Stomach (tissue), 9 donors: Measurements from ENCODE around the gene ADGRD2. TPM values are rescaled to one million over a fixed set of nuclear protein-coding genes. Genes with fewer than 3 reads are reported as not detected.

Experiments used
- DNase-seq, 2 donors: peaks; one replicate each; pipeline versions ENCODE4 v3.0.0 to v3.0.0-alpha.2; 2013 to 2019
- H3K27ac ChIP-seq, 5 donors: fragments of 200-600 bp in 4 of 5; sonication (generic) in 4 of 5; one replicate each; pipeline ENCODE4 v1.5.1; 2013 to 2019; ENCODE audit warnings: mild to moderate bottlenecking in 1 of 5, moderate library complexity in 1 of 5
- H3K27me3 ChIP-seq, 3 donors: fragments of 200-600 bp; sonication (generic); one replicate each; pipeline ENCODE4 v1.5.1; 2017 to 2019; ENCODE audit warnings: mixed run types in 1 of 3
- H3K36me3 ChIP-seq, 4 donors: fragments of 200-600 bp; sonication (generic); 1 replicate in 3 of 4; 2 replicates in 1 of 4; pipeline ENCODE4 v1.5.1; 2016 to 2019
- H3K4me1 ChIP-seq, 4 donors: fragments of 200-600 bp; sonication (generic); one replicate each; pipeline ENCODE4 v1.5.1; 2016 to 2019
- H3K4me3 ChIP-seq, 4 donors: fragments of 200-600 bp; sonication (generic) in 3 of 4; one replicate each; pipeline ENCODE4 v1.5.1; 2016 to 2019; ENCODE audit warnings: mild to moderate bottlenecking in 1 of 4
- H3K9me3 ChIP-seq, 4 donors: fragments of 200-600 bp; sonication (generic); one replicate each; pipeline ENCODE4 v1.5.1; 2016 to 2019
- EP300 ChIP-seq: sonication (generic); formaldehyde crosslinking; IDR thresholded peaks from one replicate; pipeline ENCODE4 v1.6.1; 2017; ENCODE audit warnings: antibody characterized with exemption
- POLR2A ChIP-seq, 4 donors: fragments of 450-650 bp; IDR thresholded peaks; one replicate each; pipeline ENCODE4 v1.6.1; 2016; ENCODE audit warnings: antibody characterized with exemption in 4 of 4, control low read depth in 2 of 4, mild to moderate bottlenecking in 1 of 4, moderate library complexity in 1 of 4
- POLR2AphosphoS5 ChIP-seq, 3 donors: sonication (generic); formaldehyde crosslinking; IDR thresholded peaks; one replicate each; pipeline ENCODE4 v1.6.1; 2016; ENCODE audit warnings: antibody characterized with exemption in 3 of 3
- WGBS, 5 donors: extraction: QIAGEN DNeasy Blood & Tissue Kit in 3 of 5; methylation state at CpG; one replicate each; pipeline versions ENCODE4 v1.1.5 to v1.1.7; 2013 to 2018; 5-methylcytosine and 5-hydroxymethylcytosine counted together
- intact Hi-C: fragments of 100-400 bp; cut with DNase I; formaldehyde crosslinking; loops from one replicate; pipeline ENCODE4 v1.15.1; 2023; ENCODE audit warnings: low total_unique reads
- polyA plus RNA-seq, 3 donors: library from polyadenylated mRNA; stranded (reverse); fragments of 200-250 nt; gene quantifications; one replicate each; pipeline ENCODE4 v1.2.3, GENCODE V29; 2013
- total RNA-seq, 5 donors: library from RNA; depleted of rRNA; stranded (reverse); fragments of >200 nt; gene quantifications; one replicate each; pipeline versions ENCODE4 v1.1.0 to v1.2.3, GENCODE V29; 2014 to 2016
- TF ChIP-seq, protein P1 (sequence below), 7 experiments: fragments of 450-650 bp in 4 of 7; fragments of 200-600 bp in 3 of 7; sonication (generic) in 3 of 7; IDR thresholded peaks; one replicate each; pipeline ENCODE4 v1.5.1; 2016 to 2019; ENCODE audit warnings: antibody characterized with exemption in 7 of 7, control low read depth in 2 of 7, mild to moderate bottlenecking in 1 of 7
- donor health status: healthy with polysubstance abuse.
- donor health status: Bipolar disorder and iron deficiency.
- donor health status: healthy.

ADGRD2 gene
- total and polyA plus RNA-seq, 8 donors = not detected

DNA sequence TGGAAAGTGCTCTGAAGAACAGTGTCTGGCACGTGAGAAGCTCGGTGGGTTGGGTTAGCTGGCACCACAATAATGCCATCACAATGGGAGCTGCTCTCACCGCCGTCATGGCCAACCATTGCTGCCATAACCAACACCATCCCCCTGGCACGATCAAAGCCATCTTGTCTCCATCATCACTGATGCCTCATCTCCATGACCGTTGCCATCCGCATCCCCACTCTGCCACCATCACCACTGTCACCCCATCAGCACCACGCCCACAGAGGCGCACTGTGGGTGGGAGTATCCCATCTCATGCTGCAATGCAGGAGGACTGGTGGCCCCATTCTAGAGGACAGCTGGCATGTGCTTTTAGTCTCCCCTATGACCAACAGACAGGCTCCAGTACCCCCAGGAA, 33.2 kb downstream of the ADGRD2 start:
- TF ChIP-seq EP300 (no peak), POLR2A (IDR thresholded peaks at IDR 0.05) (no peak), POLR2AphosphoS5 (IDR thresholded peaks at IDR 0.05) (no peak)
- TF ChIP-seq, protein P1, sequence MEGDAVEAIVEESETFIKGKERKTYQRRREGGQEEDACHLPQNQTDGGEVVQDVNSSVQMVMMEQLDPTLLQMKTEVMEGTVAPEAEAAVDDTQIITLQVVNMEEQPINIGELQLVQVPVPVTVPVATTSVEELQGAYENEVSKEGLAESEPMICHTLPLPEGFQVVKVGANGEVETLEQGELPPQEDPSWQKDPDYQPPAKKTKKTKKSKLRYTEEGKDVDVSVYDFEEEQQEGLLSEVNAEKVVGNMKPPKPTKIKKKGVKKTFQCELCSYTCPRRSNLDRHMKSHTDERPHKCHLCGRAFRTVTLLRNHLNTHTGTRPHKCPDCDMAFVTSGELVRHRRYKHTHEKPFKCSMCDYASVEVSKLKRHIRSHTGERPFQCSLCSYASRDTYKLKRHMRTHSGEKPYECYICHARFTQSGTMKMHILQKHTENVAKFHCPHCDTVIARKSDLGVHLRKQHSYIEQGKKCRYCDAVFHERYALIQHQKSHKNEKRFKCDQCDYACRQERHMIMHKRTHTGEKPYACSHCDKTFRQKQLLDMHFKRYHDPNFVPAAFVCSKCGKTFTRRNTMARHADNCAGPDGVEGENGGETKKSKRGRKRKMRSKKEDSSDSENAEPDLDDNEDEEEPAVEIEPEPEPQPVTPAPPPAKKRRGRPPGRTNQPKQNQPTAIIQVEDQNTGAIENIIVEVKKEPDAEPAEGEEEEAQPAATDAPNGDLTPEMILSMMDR (IDR thresholded peaks at IDR 0.05) = no peak
- intact Hi-C loops = no loop called here
- whole genome bisulfite sequencing, 5 donors = 93 to 98% (median 94%) methylated on average over 8 to 9 of the region's 9 CpGs
- H3K4me3 ChIP-seq = no peak overlapping the region
- H3K9me3 ChIP-seq = no peaks in the 10 kb centered on the region
- H3K36me3 ChIP-seq = no peaks in the 10 kb centered on the region
- H3K27me3 ChIP-seq = peaks cover 7 to 95% (median 45%) of the 10 kb centered on the region in 3 donors
- DNase-seq = no peak
- H3K4me1 ChIP-seq = peaks cover 0 to 3% (median 0%) of the 10 kb centered on the region in 4 donors
- no peak overlapping the region for H3K27ac ChIP-seq

- no peaks in the 10 kb centered on the region for H3K9me3 ChIP-seq
- H3K27ac ChIP-seq = no peak overlapping the region
- peaks cover 0 to 95% (median 32%) of the 10 kb centered on the region in 3 donors for H3K27me3 ChIP-seq
- H3K4me1 ChIP-seq = peaks cover 0 to 3% (median 0%) of the 10 kb centered on the region in 4 donors
- no peaks in the 10 kb centered on the region for H3K36me3 ChIP-seq
- H3K4me3 ChIP-seq = no peak overlapping the region
- intact Hi-C loops = no loop called here
- 69 to 80% (median 76%) methylated on average over 6 to 13 of the region's 13 CpGs for WGBS, 5 donors
- DNase-seq = no peak
- TF ChIP-seq EP300 (no peak), POLR2A (IDR thresholded peaks at IDR 0.05) (no peak), POLR2AphosphoS5 (IDR thresholded peaks at IDR 0.05) (no peak)
- TF ChIP-seq, protein P1 (IDR thresholded peaks at IDR 0.05) = no peak
These were observed 35.0 kb downstream of the ADGRD2 start for GRCh38 chr9:124485201-124485600.

DNA sequence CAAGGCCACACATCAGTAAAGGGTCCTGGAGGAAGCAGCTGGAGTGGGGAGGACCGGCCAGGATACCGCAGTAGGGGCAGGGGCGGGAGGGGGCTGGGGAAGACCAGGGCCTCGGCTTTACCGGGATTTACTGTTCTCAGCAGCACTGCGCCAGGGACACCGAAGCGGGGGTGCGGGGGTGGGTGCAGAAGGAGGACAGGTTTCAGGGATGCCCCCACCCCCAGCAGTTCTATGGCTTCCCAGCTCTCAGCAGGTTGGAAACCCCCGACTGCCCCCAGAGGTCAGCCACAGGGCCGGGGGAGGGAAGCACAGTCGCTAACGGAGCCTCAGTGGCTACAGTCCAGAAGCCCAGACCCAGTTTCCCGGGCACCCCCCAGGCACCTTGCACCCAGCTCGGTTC, 35.7 kb downstream of the ADGRD2 start:
- Histone ChIP-seq H3K27me3 (peaks cover 0 to 95% (median 27%) of the 10 kb centered on the region in 3 donors), H3K4me1 (peaks cover 0 to 3% (median 0%) of the 10 kb centered on the region in 4 donors), H3K9me3 (no peaks in the 10 kb centered on the region), H3K36me3 (no peaks in the 10 kb centered on the region), H3K4me3 (no peak overlapping the region), H3K27ac (no peak overlapping the region)
- intact Hi-C loops = no loop called here
- DNase-seq = no peak
- 59 to 71% (median 61%) methylated on average over 12 to 15 of the region's 15 CpGs for WGBS, 5 donors
- TF ChIP-seq, protein P1 (IDR thresholded peaks at IDR 0.05) = no peak
- TF ChIP-seq POLR2A (IDR thresholded peaks at IDR 0.05) = no peak

- DNase-seq = no peak
- no peaks in the 10 kb centered on the region for H3K9me3 ChIP-seq
- H3K4me3 ChIP-seq = no peak overlapping the region
- TF ChIP-seq, protein P1 (IDR thresholded peaks at IDR 0.05) = no peak
- TF ChIP-seq EP300 (no peak), POLR2A (IDR thresholded peaks at IDR 0.05) (no peak), POLR2AphosphoS5 (IDR thresholded peaks at IDR 0.05) (no peak)
- H3K27ac ChIP-seq = no peak overlapping the region
- WGBS, 5 donors = 42 to 56% (median 48%) methylated on average over 7 to 17 of the region's 17 CpGs
- intact Hi-C loops = no loop called here
- H3K27me3 ChIP-seq = peaks cover 0 to 95% (median 23%) of the 10 kb centered on the region in 3 donors
- H3K36me3 ChIP-seq = no peaks in the 10 kb centered on the region
- H3K4me1 ChIP-seq = peaks cover 0 to 3% (median 0%) of the 10 kb centered on the region in 4 donors
These were observed 36.6 kb downstream of the ADGRD2 start for GRCh38 chr9:124486778-124487259.
